Naive thymus-derived CD4-positive, alpha-beta T cell (primary cell): ENCODE measurements around the gene CDKAL1. TPM values are rescaled to one million over a fixed set of nuclear protein-coding genes. Genes with fewer than 3 reads are reported as not detected.
A peak's percentile ranks its signal among the peaks of the same experiment; 100 is the strongest.

Experiments used
- ATAC-seq: fragments of 150-1000 bp; cut with Tn5 transposase; 2 replicates; pipeline ENCODE4 v1.10.0; 2021; ENCODE audit warnings: mild to moderate bottlenecking, moderate library complexity
- CTCF ChIA-PET: fragments of 350-600 bp; sonication (Branson Sonifier 250); formaldehyde crosslinking; loops from one replicate; lab custom pipeline; 2021; ENCODE audit warnings: antibody characterized with exemption; lab: Charles Lee
- POLR2A ChIA-PET: fragments of 350-600 bp; sonication (Branson Sonifier 250); formaldehyde crosslinking; loops from one replicate; lab custom pipeline; 2021; ENCODE audit warnings: antibody characterized with exemption, inconsistent platforms; lab: Charles Lee
- DNase-seq, 9 donors: peaks; one replicate each; pipeline versions ENCODE4 v3.0.0 to v3.0.0-alpha.2; 2020 to 2022; ENCODE audit warnings: mixed read lengths in 1 of 9
- H3K27ac ChIP-seq: one replicate; pipeline ENCODE4 v1.7.0; 2013; ENCODE audit warnings: mild to moderate bottlenecking, low read depth, low read length, moderate library complexity
- H3K27me3 ChIP-seq, 2 donors: one replicate each; pipeline ENCODE4 v1.7.0; 2013; ENCODE audit warnings: low read length in 2 of 2, mild to moderate bottlenecking in 2 of 2, moderate library complexity in 2 of 2; ENCODE audit not compliant: control insufficient read depth in 2 of 2, insufficient read depth in 2 of 2
- H3K36me3 ChIP-seq, 3 experiments: 1 replicate in 2 of 3; 2 replicates in 1 of 3; pipeline ENCODE4 v1.7.0; 2013; ENCODE audit warnings: low read length in 3 of 3, mild to moderate bottlenecking in 3 of 3, moderate library complexity in 1 of 3; ENCODE audit not compliant: insufficient read depth in 3 of 3, control insufficient read depth in 2 of 3
- H3K4me1 ChIP-seq, 2 donors: one replicate each; pipeline ENCODE4 v1.7.0; 2013; ENCODE audit warnings: low read length in 2 of 2, mild to moderate bottlenecking in 2 of 2, moderate library complexity in 1 of 2; ENCODE audit not compliant: control insufficient read depth in 2 of 2, insufficient read depth in 2 of 2
- H3K4me3 ChIP-seq: 2 replicates; pipeline ENCODE4 v1.7.0; 2013; ENCODE audit warnings: mild to moderate bottlenecking, low read length
- H3K9me3 ChIP-seq, 3 experiments: 1 replicate in 2 of 3; 2 replicates in 1 of 3; pipeline ENCODE4 v1.7.0; 2013; ENCODE audit warnings: low read length in 3 of 3; ENCODE audit not compliant: control insufficient read depth in 2 of 3
- H3K27ac Mint-ChIP-seq, 9 donors: one replicate each; pipeline ENCODE4 v1.8.0; 2020 to 2022; ENCODE audit warnings: mixed read lengths in 9 of 9, mild to moderate bottlenecking in 8 of 9, moderate library complexity in 5 of 9, inconsistent platforms in 2 of 9
- H3K27me3 Mint-ChIP-seq, 5 donors: one replicate each; pipeline ENCODE4 v1.8.0; 2021 to 2022; ENCODE audit warnings: mixed read lengths in 5 of 5, mild to moderate bottlenecking in 1 of 5
- H3K36me3 Mint-ChIP-seq, 5 donors: one replicate each; pipeline ENCODE4 v1.8.0; 2020 to 2022; ENCODE audit warnings: mixed read lengths in 5 of 5, mild to moderate bottlenecking in 3 of 5, inconsistent platforms in 1 of 5
- H3K4me1 Mint-ChIP-seq, 7 donors: one replicate each; pipeline ENCODE4 v1.8.0; 2020 to 2022; ENCODE audit warnings: mixed read lengths in 7 of 7, mild to moderate bottlenecking in 3 of 7, inconsistent platforms in 1 of 7
- H3K4me3 Mint-ChIP-seq, 10 donors: one replicate each; pipeline ENCODE4 v1.8.0; 2020 to 2022; ENCODE audit warnings: mild to moderate bottlenecking in 10 of 10, mixed read lengths in 10 of 10, moderate library complexity in 6 of 10, inconsistent platforms in 2 of 10
- H3K9me3 Mint-ChIP-seq, 11 donors: one replicate each; pipeline ENCODE4 v1.8.0; 2020 to 2022; ENCODE audit warnings: mixed read lengths in 11 of 11, mild to moderate bottlenecking in 4 of 11, inconsistent platforms in 1 of 11, moderate library complexity in 1 of 11
- intact Hi-C, 2 donors: fragments of 100-400 bp; cut with micrococcal nuclease; formaldehyde crosslinking; loops; one replicate each; pipeline ENCODE4 v1.15.1; 2023
- polyA plus RNA-seq, 2 donors: library from polyadenylated mRNA; unstranded; fragments of 300-500 nt; fragmentation: Illumina TruSeq; gene quantifications; one replicate each; pipeline ENCODE4 v1.2.3, GENCODE V29; 2021
- total RNA-seq, 6 experiments: library from RNA in 5 of 6; stranded (reverse) in 5 of 6; gene quantifications; 1 replicate in 5 of 6; 2 replicates in 1 of 6; pipeline ENCODE4 v1.2.3 and lab custom pipeline; 2021 to 2026

The CDKAL1 gene
- total and polyA plus RNA-seq, 7 experiments from 2014 or later: 23.6 to 35.8 (median 29.8) TPM

- H3K36me3 Mint-ChIP-seq: peaks cover 24 to 75% (median 60%) of the 10 kb centered on the region in 5 donors
- no peaks in the 10 kb centered on the region for H3K27me3 Mint-ChIP-seq
- H3K27me3 ChIP-seq: no peaks in the 10 kb centered on the region
- H3K9me3 Mint-ChIP-seq: peaks cover 4 to 23% (median 8%) of the 10 kb centered on the region in 11 donors
- H3K36me3 ChIP-seq: no peaks in the 10 kb centered on the region
- ChIA-PET POLR2A (no interaction called here), CTCF (no interaction called here)
- H3K9me3 ChIP-seq: no peaks in the 10 kb centered on the region
- H3K4me3 ChIP-seq: no peak overlapping the region
- intact Hi-C loops: no loop called here
- no peak overlapping the region for H3K27ac ChIP-seq
- peaks cover 0 to 3% (median 0%) of the 10 kb centered on the region in 7 donors for H3K4me1 Mint-ChIP-seq
- H3K4me1 ChIP-seq: no peaks in the 10 kb centered on the region
- DNase-seq (no peak), ATAC-seq (no peak)
- no peak overlapping the region for H3K27ac Mint-ChIP-seq
- no peak overlapping the region for H3K4me3 Mint-ChIP-seq
Measured at GRCh38 chr6:21027507-21027906, 493.2 kb downstream of the CDKAL1 start.

GRCh38 chr6:21031182-21031581 lies 496.9 kb downstream of the CDKAL1 start:
- no peak overlapping the region for H3K4me3 Mint-ChIP-seq
- DNase-seq (no peak), ATAC-seq (no peak)
- Histone ChIP-seq H3K27me3 (no peaks in the 10 kb centered on the region), H3K27ac (no peak overlapping the region), H3K36me3 (no peaks in the 10 kb centered on the region), H3K4me3 (no peak overlapping the region), H3K9me3 (no peaks in the 10 kb centered on the region), H3K4me1 (no peaks in the 10 kb centered on the region)
- ChIA-PET CTCF (no interaction called here), POLR2A (no interaction called here)
- H3K9me3 Mint-ChIP-seq: peaks cover 3 to 18% (median 9%) of the 10 kb centered on the region in 11 donors
- no peaks in the 10 kb centered on the region for H3K27me3 Mint-ChIP-seq
- H3K27ac Mint-ChIP-seq: no peak overlapping the region
- H3K4me1 Mint-ChIP-seq: peaks cover 0 to 13% (median 0%) of the 10 kb centered on the region in 7 donors
- H3K36me3 Mint-ChIP-seq: peaks cover 20 to 58% (median 52%) of the 10 kb centered on the region in 5 donors
- intact Hi-C loops: no loop called here

- H3K27ac ChIP-seq: no peak overlapping the region
- H3K36me3 ChIP-seq: no peaks in the 10 kb centered on the region
- H3K9me3 Mint-ChIP-seq: peaks cover 0 to 8% (median 0%) of the 10 kb centered on the region in 11 donors
- no peak overlapping the region for H3K4me3 ChIP-seq
- no peak overlapping the region for H3K4me3 Mint-ChIP-seq
- no peaks in the 10 kb centered on the region for H3K9me3 ChIP-seq
- peaks cover 11 to 53% (median 48%) of the 10 kb centered on the region in 5 donors for H3K36me3 Mint-ChIP-seq
- POLR2A ChIA-PET: no interaction called here
- DNase-seq (no peak), ATAC-seq (no peak)
- peaks cover 0 to 13% (median 0%) of the 10 kb centered on the region in 7 donors for H3K4me1 Mint-ChIP-seq
- peak overlapping the region in 2 of 9 donors; percentile 4 to 14 for H3K27ac Mint-ChIP-seq
- CTCF ChIA-PET: no interaction called here
- intact Hi-C loops: no loop called here
- no peaks in the 10 kb centered on the region for H3K27me3 ChIP-seq
- no peaks in the 10 kb centered on the region for H3K4me1 ChIP-seq
- no peaks in the 10 kb centered on the region for H3K27me3 Mint-ChIP-seq
Measured at GRCh38 chr6:21033084-21033483, 498.8 kb downstream of the CDKAL1 start.

- Histone ChIP-seq H3K4me3 (no peak overlapping the region), H3K27me3 (no peaks in the 10 kb centered on the region), H3K4me1 (no peaks in the 10 kb centered on the region), H3K9me3 (no peaks in the 10 kb centered on the region), H3K36me3 (no peaks in the 10 kb centered on the region), H3K27ac (no peak overlapping the region)
- DNase-seq (no peak), ATAC-seq (no peak)
- intact Hi-C loops: no loop called here
- Mint-ChIP-seq H3K27me3 (no peaks in the 10 kb centered on the region), H3K36me3 (peaks cover 11 to 51% (median 44%) of the 10 kb centered on the region in 5 donors), H3K27ac (no peak overlapping the region), H3K4me1 (peaks cover 0 to 13% (median 0%) of the 10 kb centered on the region in 7 donors), H3K9me3 (peaks cover 0 to 8% (median 0%) of the 10 kb centered on the region in 11 donors), H3K4me3 (no peak overlapping the region)
- ChIA-PET POLR2A (no interaction called here), CTCF (no interaction called here)
Measured at GRCh38 chr6:21033575-21034026, 499.3 kb downstream of the CDKAL1 start.

GRCh38 chr6:21034345-21034744 lies 500.1 kb downstream of the CDKAL1 start:
- ATAC-seq (no peak), DNase-seq (no peak)
- intact Hi-C loops: no loop called here
- no peak overlapping the region for H3K4me3 Mint-ChIP-seq
- no peaks in the 10 kb centered on the region for H3K27me3 Mint-ChIP-seq
- Histone ChIP-seq H3K27me3 (no peaks in the 10 kb centered on the region), H3K4me3 (no peak overlapping the region), H3K9me3 (no peaks in the 10 kb centered on the region), H3K36me3 (no peaks in the 10 kb centered on the region), H3K27ac (no peak overlapping the region), H3K4me1 (no peaks in the 10 kb centered on the region)
- ChIA-PET CTCF (no interaction called here), POLR2A (no interaction called here)
- H3K27ac Mint-ChIP-seq: no peak overlapping the region
- H3K4me1 Mint-ChIP-seq: peaks cover 0 to 13% (median 0%) of the 10 kb centered on the region in 7 donors
- peaks cover 6 to 49% (median 38%) of the 10 kb centered on the region in 5 donors for H3K36me3 Mint-ChIP-seq
- peaks cover 0 to 5% (median 0%) of the 10 kb centered on the region in 11 donors for H3K9me3 Mint-ChIP-seq

GRCh38 chr6:21037453-21037852 lies 503.2 kb downstream of the CDKAL1 start:
- no peak for ATAC-seq
- no peak overlapping the region for H3K27ac ChIP-seq
- CTCF ChIA-PET: no interaction called here
- H3K27me3 ChIP-seq: no peaks in the 10 kb centered on the region
- Mint-ChIP-seq H3K4me1 (peaks cover 0 to 13% (median 0%) of the 10 kb centered on the region in 7 donors), H3K27me3 (no peaks in the 10 kb centered on the region), H3K27ac (no peak overlapping the region), H3K9me3 (peaks cover 0 to 3% (median 0%) of the 10 kb centered on the region in 11 donors), H3K4me3 (no peak overlapping the region), H3K36me3 (peaks cover 0 to 28% (median 22%) of the 10 kb centered on the region in 5 donors)
- H3K4me3 ChIP-seq: no peak overlapping the region
- no peaks in the 10 kb centered on the region for H3K9me3 ChIP-seq
- H3K36me3 ChIP-seq: no peaks in the 10 kb centered on the region
- POLR2A ChIA-PET: no interaction called here
- H3K4me1 ChIP-seq: no peaks in the 10 kb centered on the region
- intact Hi-C loops: no loop called here
- no peak for DNase-seq

- CTCF ChIA-PET: no interaction called here
- Histone ChIP-seq H3K9me3 (no peaks in the 10 kb centered on the region), H3K4me3 (no peak overlapping the region), H3K4me1 (no peaks in the 10 kb centered on the region), H3K27ac (no peak overlapping the region), H3K27me3 (no peaks in the 10 kb centered on the region), H3K36me3 (no peaks in the 10 kb centered on the region)
- no peak overlapping the region for H3K27ac Mint-ChIP-seq
- peaks cover 0 to 4% (median 0%) of the 10 kb centered on the region in 11 donors for H3K9me3 Mint-ChIP-seq
- ATAC-seq (no peak), DNase-seq (no peak)
- no peak overlapping the region for H3K4me3 Mint-ChIP-seq
- POLR2A ChIA-PET: no interaction called here
- intact Hi-C loops: no loop called here
- peaks cover 0 to 32% (median 12%) of the 10 kb centered on the region in 5 donors for H3K36me3 Mint-ChIP-seq
- H3K27me3 Mint-ChIP-seq: no peaks in the 10 kb centered on the region
- peaks cover 0 to 10% (median 0%) of the 10 kb centered on the region in 7 donors for H3K4me1 Mint-ChIP-seq
Measured at GRCh38 chr6:21039926-21040325, 505.7 kb downstream of the CDKAL1 start.
